SU-DHL-6 (cell line): ENCODE measurements around the gene RALGPS1.

Experiments used
- H2AFZ ChIP-seq: fragments of 200-600 bp; sonication (generic); 2 replicates; pipeline ENCODE4 v1.6.1; 2014; ENCODE audit warnings: low read depth, mild to moderate bottlenecking, moderate library complexity, mixed read lengths, antibody characterized with exemption, low read length; ENCODE audit not compliant: severe bottlenecking
- H3F3A ChIP-seq: fragments of 200-600 bp; shearing (Covaris generic); 2 replicates; pipeline ENCODE4 v1.6.0; 2016; ENCODE audit warnings: antibody characterized with exemption, mild to moderate bottlenecking; ENCODE audit not compliant: insufficient read depth
- H3K27ac ChIP-seq: fragments of 200-600 bp; sonication (generic); 2 replicates; pipeline ENCODE4 v1.5.1; 2016; ENCODE audit warnings: low read depth, mild to moderate bottlenecking, low read length, moderate library complexity, mixed read lengths
- H3K27me3 ChIP-seq: fragments of 200-600 bp; sonication (generic), shearing (Covaris generic); 2 replicates; pipeline ENCODE4 v1.6.0; 2014; ENCODE audit warnings: mild to moderate bottlenecking, low read length
- H3K36me3 ChIP-seq: fragments of 200-600 bp; sonication (generic); 2 replicates; pipeline ENCODE4 v1.6.1; 2014; ENCODE audit warnings: mild to moderate bottlenecking, low read length, mixed read lengths
- H3K4me2 ChIP-seq: fragments of 300-600, 200-600 bp; shearing (Covaris generic), sonication (generic); 2 replicates; pipeline ENCODE4 v1.6.0; 2014; ENCODE audit warnings: low read length, low read depth, mild to moderate bottlenecking; ENCODE audit not compliant: poor library complexity, severe bottlenecking
- H3K4me3 ChIP-seq: fragments of 200-600 bp; sonication (generic); 2 replicates; pipeline ENCODE4 v1.5.1; 2014; ENCODE audit warnings: antibody characterized with exemption, low read length, mild to moderate bottlenecking, mixed read lengths; ENCODE audit not compliant: insufficient read depth, poor library complexity, severe bottlenecking
- H3K79me2 ChIP-seq: fragments of 200-600 bp; sonication (generic); 2 replicates; pipeline ENCODE4 v1.6.1; 2014; ENCODE audit warnings: mild to moderate bottlenecking, low read length, moderate library complexity; ENCODE audit not compliant: insufficient read depth
- H3K9ac ChIP-seq: fragments of 200-600 bp; sonication (generic); 2 replicates; pipeline ENCODE4 v1.7.0; 2014; ENCODE audit warnings: mild to moderate bottlenecking, low read length
- H3K9me2 ChIP-seq: fragments of 200-600 bp; sonication (generic); replicated peaks from 2 replicates; pipeline ENCODE4 v1.6.1; 2014; ENCODE audit warnings: low read length; ENCODE audit not compliant: insufficient read depth
- H3K9me3 ChIP-seq: fragments of 200-600 bp; sonication (generic); 2 replicates; pipeline ENCODE4 v1.6.1; 2014; ENCODE audit warnings: low read length, mixed read lengths; ENCODE audit not compliant: insufficient read depth
- H4K20me1 ChIP-seq: fragments of 200-600 bp; sonication (generic); 2 replicates; pipeline ENCODE4 v1.6.1; 2014; ENCODE audit warnings: low read depth, mild to moderate bottlenecking, antibody characterized with exemption, low read length, moderate library complexity, mixed read lengths
- CTCF ChIP-seq: fragments of 200-600 bp; sonication (generic); IDR thresholded peaks from one replicate; pipeline ENCODE4 v1.5.1; 2017; ENCODE audit warnings: antibody characterized with exemption, mild to moderate bottlenecking, low read length, moderate library complexity; ENCODE audit not compliant: insufficient read depth, poor library complexity, severe bottlenecking
- EZH2phosphoT487 ChIP-seq: fragments of 200-600 bp; sonication (generic), shearing (Covaris generic); conservative IDR thresholded peaks from 2 replicates; pipeline ENCODE4 v1.6.1; 2018; ENCODE audit warnings: mild to moderate bottlenecking, antibody characterized with exemption, low read length, moderate library complexity, mixed read lengths

The RALGPS1 gene

GRCh38 chr9:127038531-127038930 lies 123.9 kb downstream of the RALGPS1 start:
- no peak overlapping the region for H3K4me2 ChIP-seq
- no peak overlapping the region for H3K27ac ChIP-seq
- H3K79me2 ChIP-seq = no peaks in the 10 kb centered on the region
- no peak overlapping the region for H3K9ac ChIP-seq
- no peaks in the 10 kb centered on the region for H3K9me3 ChIP-seq
- TF ChIP-seq EZH2phosphoT487 = no peak
- no peak for TF ChIP-seq CTCF
- H3K4me3 ChIP-seq = no peak overlapping the region
- H3K36me3 ChIP-seq = no peaks in the 10 kb centered on the region
- H3K9me2 ChIP-seq = no peaks in the 10 kb centered on the region
- H4K20me1 ChIP-seq = no peaks in the 10 kb centered on the region
- H3F3A ChIP-seq = no peaks in the 10 kb centered on the region
- no peaks in the 10 kb centered on the region for H3K27me3 ChIP-seq
- no peak overlapping the region for H2AFZ ChIP-seq

DNA sequence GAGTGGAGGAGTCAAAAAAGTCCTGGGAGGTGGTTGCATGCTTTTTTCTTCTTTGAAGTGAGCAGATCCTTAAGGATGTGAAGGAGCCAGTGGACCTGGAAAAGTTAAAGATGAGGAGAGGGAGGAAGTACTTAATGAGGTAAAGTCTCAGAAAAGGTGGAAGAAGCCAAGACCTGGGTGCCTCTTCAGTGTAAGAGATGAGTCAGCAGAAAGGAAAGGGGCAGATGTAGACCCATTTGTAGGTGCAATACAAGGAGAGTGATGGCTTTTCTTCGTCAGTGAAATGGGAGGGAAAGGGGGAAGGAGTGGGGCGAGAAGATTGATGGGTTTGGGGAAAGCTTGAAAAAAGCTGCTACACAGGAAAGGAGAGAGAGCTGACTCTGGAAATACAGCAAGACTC lies 124.9 kb downstream of the RALGPS1 start:
- H4K20me1 ChIP-seq = no peaks in the 10 kb centered on the region
- no peaks in the 10 kb centered on the region for H3K9me3 ChIP-seq
- no peaks in the 10 kb centered on the region for H3K27me3 ChIP-seq
- no peak overlapping the region for H3K9ac ChIP-seq
- H2AFZ ChIP-seq = no peak overlapping the region
- H3K79me2 ChIP-seq = no peaks in the 10 kb centered on the region
- H3K27ac ChIP-seq = no peak overlapping the region
- H3K4me2 ChIP-seq = no peak overlapping the region
- no peaks in the 10 kb centered on the region for H3F3A ChIP-seq
- TF ChIP-seq EZH2phosphoT487 (no peak), CTCF (no peak)
- no peaks in the 10 kb centered on the region for H3K36me3 ChIP-seq
- H3K4me3 ChIP-seq = no peak overlapping the region
- no peaks in the 10 kb centered on the region for H3K9me2 ChIP-seq

DNA sequence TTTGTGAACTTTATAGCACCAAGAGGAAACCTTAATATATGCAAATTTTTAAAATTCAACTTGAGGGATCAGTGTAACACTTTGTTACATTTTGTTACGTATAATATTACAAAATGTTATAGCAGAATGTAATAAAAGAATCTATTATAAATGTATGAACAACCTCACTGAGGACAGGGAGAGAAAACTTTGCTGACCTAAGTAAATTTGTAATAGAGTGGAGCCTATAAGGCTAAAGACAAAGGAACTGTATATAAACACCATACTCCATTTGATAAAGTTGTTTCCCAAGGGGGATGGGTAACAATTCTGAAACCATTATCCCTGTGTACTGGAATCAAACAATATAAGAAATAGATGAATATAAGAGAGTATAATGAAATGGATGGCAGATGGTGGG lies 130.6 kb downstream of the RALGPS1 start:
- Histone ChIP-seq H3K4me2 (no peak overlapping the region), H2AFZ (no peak overlapping the region), H3K9me2 (no peaks in the 10 kb centered on the region), H3K9me3 (no peaks in the 10 kb centered on the region), H3K79me2 (no peaks in the 10 kb centered on the region), H3F3A (no peaks in the 10 kb centered on the region), H3K36me3 (no peaks in the 10 kb centered on the region), H3K9ac (no peak overlapping the region), H3K27ac (no peak overlapping the region), H3K4me3 (no peak overlapping the region), H4K20me1 (no peaks in the 10 kb centered on the region), H3K27me3 (no peaks in the 10 kb centered on the region)
- TF ChIP-seq CTCF = no peak
- no peak for TF ChIP-seq EZH2phosphoT487

GRCh38 chr9:127047971-127048370 lies 133.4 kb downstream of the RALGPS1 start:
- TF ChIP-seq CTCF (no peak), EZH2phosphoT487 (no peak)
- Histone ChIP-seq H3K9me3 (no peaks in the 10 kb centered on the region), H3K36me3 (no peaks in the 10 kb centered on the region), H3K4me3 (no peak overlapping the region), H3K27me3 (no peaks in the 10 kb centered on the region), H3F3A (no peaks in the 10 kb centered on the region), H3K4me2 (no peak overlapping the region), H3K9ac (no peak overlapping the region), H3K79me2 (no peaks in the 10 kb centered on the region), H4K20me1 (no peaks in the 10 kb centered on the region), H3K27ac (no peak overlapping the region), H2AFZ (no peak overlapping the region), H3K9me2 (no peaks in the 10 kb centered on the region)
